GM10266 (cell line): Measurements from ENCODE around the gene PABPC3.

Experiments
- DNase-seq: peaks from one replicate; pipeline ENCODE4 v3.0.0; 2012; ENCODE audit errors: extremely low spot score
- TF ChIP-seq, protein P1 (sequence below): IDR thresholded peaks from 2 replicates; pipeline ENCODE4 v1.5.1; 2012; ENCODE audit warnings: mild to moderate bottlenecking, low read depth; ENCODE audit not compliant: control insufficient read depth, insufficient read depth; ENCODE audit errors: missing control alignments

Gene PABPC3

GRCh38 chr13:25095851-25096453 is at the start of gene PABPC3:
Gene PABPC3, plus strand, starts transcription at chr13:25096136. Its CDS starts 63 bp downstream, at chr13:25096199.
- DNase-seq: no peak
- TF ChIP-seq, protein P1, sequence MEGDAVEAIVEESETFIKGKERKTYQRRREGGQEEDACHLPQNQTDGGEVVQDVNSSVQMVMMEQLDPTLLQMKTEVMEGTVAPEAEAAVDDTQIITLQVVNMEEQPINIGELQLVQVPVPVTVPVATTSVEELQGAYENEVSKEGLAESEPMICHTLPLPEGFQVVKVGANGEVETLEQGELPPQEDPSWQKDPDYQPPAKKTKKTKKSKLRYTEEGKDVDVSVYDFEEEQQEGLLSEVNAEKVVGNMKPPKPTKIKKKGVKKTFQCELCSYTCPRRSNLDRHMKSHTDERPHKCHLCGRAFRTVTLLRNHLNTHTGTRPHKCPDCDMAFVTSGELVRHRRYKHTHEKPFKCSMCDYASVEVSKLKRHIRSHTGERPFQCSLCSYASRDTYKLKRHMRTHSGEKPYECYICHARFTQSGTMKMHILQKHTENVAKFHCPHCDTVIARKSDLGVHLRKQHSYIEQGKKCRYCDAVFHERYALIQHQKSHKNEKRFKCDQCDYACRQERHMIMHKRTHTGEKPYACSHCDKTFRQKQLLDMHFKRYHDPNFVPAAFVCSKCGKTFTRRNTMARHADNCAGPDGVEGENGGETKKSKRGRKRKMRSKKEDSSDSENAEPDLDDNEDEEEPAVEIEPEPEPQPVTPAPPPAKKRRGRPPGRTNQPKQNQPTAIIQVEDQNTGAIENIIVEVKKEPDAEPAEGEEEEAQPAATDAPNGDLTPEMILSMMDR: no peak

GRCh38 chr13:25046274-25046984 is 49.5 kb upstream of the PABPC3 start:
- TF ChIP-seq, protein P1: no peak
- no peak for DNase-seq

GRCh38 chr13:25046985-25047511 is 48.9 kb upstream of the PABPC3 start:
- DNase-seq: no peak
- TF ChIP-seq, protein P1: no peak

DNA sequence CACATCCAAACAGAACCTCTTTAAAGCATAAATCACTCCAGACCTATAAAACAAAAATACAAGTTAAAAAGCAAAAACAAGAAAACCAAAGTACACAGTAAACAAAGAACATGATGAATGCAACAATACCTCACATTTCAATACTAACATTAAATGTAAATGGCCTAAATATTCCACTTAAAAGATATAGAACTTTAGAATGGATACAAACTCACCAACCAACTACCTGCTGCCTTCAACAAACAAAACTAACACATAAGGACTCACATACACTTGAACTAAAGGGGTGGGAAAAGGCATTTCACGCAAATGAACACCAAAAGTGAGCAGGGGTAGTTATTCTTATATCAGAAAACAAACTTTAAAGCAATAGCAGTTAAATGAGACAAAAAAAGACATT is 44.9 kb upstream of the PABPC3 start:
- no peak for DNase-seq
- TF ChIP-seq, protein P1: no peak

DNA sequence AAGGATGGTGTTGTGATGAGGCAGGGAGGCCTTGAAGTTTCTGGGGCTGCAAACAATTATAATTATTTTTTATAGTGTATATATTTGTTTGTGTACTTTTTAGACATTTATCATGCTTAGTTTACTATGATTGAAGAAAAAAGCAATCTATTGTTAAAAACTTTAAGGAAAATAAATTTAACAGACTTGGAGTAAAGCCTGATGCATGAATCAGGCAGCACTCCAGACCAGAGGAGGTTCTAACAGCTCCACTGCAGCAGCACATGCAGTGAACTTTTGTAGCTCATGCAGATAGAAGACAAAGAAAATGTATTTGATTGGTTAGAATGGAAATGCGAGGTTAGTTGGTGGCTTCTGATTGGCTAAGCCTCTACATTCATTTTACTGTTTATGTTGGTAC is 36.8 kb upstream of the PABPC3 start:
- DNase-seq: no peak
- TF ChIP-seq, protein P1: no peak

DNA sequence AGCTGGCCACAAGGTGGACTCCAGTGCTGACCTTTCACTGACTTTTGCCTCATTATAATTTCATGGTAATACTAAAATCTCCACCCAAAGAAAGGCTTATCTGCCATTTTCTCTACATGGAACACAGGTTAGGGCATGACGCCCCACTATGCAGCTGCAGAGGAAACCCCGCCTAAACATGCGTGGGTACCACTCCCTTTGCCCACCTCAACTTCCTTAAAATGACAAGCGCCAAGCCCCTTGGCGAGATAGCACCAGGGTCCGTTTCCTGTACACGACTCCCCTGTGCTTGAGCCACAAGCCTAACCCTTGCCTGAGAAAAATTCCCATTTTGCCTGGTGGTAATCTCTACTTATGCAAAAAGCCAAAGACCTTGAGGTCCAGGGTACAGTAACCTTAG is 36.0 kb upstream of the PABPC3 start:
- TF ChIP-seq, protein P1: no peak
- no peak for DNase-seq

DNA sequence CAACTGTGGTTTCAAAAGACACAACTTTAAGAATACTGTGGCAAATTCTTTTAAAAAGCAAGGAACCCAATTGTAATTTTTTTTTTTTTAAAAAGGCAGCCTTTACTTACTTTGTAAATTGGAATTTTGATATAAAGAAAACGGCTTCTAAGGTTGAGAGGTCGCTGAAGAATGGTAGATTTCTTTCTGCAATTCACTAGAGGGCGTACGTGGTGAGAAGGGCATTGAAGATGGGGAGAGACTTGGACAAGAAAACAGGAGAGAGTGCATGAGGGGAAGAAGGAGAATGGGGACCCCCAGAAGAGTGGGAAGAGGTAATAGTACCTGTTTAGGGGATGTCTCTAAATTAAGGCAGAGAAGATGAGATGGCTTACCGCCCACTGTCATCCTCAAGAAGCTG is 33.5 kb upstream of the PABPC3 start:
- TF ChIP-seq, protein P1: no peak
- no peak for DNase-seq
